HepG2 (cell line): ENCODE data around the gene WNT3A. TPM values are rescaled to one million over a fixed set of nuclear protein-coding genes. Genes with fewer than 3 reads are reported as not detected.

ENCODE experiments used
- ATAC-seq: fragments of 200-7000 bp; cut with Tn5 transposase; 3 replicates; pipeline ENCODE4 v1.9.1; 2020; ENCODE audit warnings: mild to moderate bottlenecking, moderate library complexity
- BruUV-seq: library from RNA; stranded (reverse); fragments of 400-500 nt; replicated peaks from 2 replicates; lab custom pipeline; 2021; lab: Mats Ljungman, UMichigan
- CTCF ChIA-PET: fragments of 300-600 bp; formaldehyde crosslinking; extraction: SDS; loops from one replicate; lab custom pipeline; 2021; ENCODE audit warnings: low total read pairs, inconsistent platforms, low intra/inter-chr PET ratio; lab: Yijun Ruan, JAX
- POLR2A ChIA-PET: fragments of 350-600 bp; sonication (Branson Sonifier 250); formaldehyde crosslinking; loops from one replicate; lab custom pipeline; 2020; ENCODE audit warnings: antibody characterized with exemption, inconsistent platforms; lab: Yijun Ruan, JAX
- DNase-seq: peaks from one replicate; pipeline ENCODE4 v3.0.0-alpha.2; 2015; ENCODE audit warnings: low spot score
- FAIRE-seq: peaks from 3 replicates; lab custom pipeline; 2011; peaks lifted over from hg19 to GRCh38; lab: Jason Lieb, UNC
- H2AFZ ChIP-seq: one replicate; pipeline ENCODE4 v1.6.1; 2011; ENCODE audit warnings: low read length, inconsistent platforms
- H3K27ac ChIP-seq: fragments of 300-600 bp; 3 replicates; pipeline ENCODE4 v1.8.0; 2011; ENCODE audit warnings: mixed run types, mild to moderate bottlenecking, mixed read lengths, low read length, inconsistent platforms; ENCODE audit not compliant: insufficient read depth; ENCODE audit errors: extremely low read length
- H3K27me3 ChIP-seq, 2 experiments: fragments of 200-600 bp in 1 of 2; 2 replicates in 1 of 2; 3 replicates in 1 of 2; pipeline versions ENCODE4 v1.6.0 to v1.8.0; 2011; ENCODE audit warnings: low read length in 2 of 2, mild to moderate bottlenecking in 2 of 2, moderate library complexity in 2 of 2, inconsistent platforms in 1 of 2; ENCODE audit not compliant: insufficient read depth in 2 of 2, control insufficient read depth in 1 of 2
- H3K36me3 ChIP-seq, 2 experiments: fragments of 200-600 bp in 1 of 2; replicated peaks in 1 of 2; 2 replicates in 1 of 2; 3 replicates in 1 of 2; pipeline versions ENCODE4 v1.5.1 to v1.8.0; 2011; ENCODE audit warnings: low read length in 2 of 2, inconsistent platforms in 1 of 2; ENCODE audit not compliant: insufficient read depth in 2 of 2, control insufficient read depth in 1 of 2
- H3K4me1 ChIP-seq: 2 replicates; pipeline ENCODE4 v1.5.1; 2012; ENCODE audit warnings: low read length, inconsistent platforms; ENCODE audit not compliant: insufficient read depth
- H3K4me2 ChIP-seq: 2 replicates; pipeline ENCODE4 v1.6.0; 2011; ENCODE audit warnings: low read depth, low read length, inconsistent platforms
- H3K4me3 ChIP-seq, 3 experiments: fragments of 200-600 bp in 1 of 3; sonication (generic), shearing (Covaris generic) in 1 of 3; replicated peaks in 1 of 3; 2 replicates each; pipeline ENCODE4 v1.5.1; 2011 to 2016; ENCODE audit warnings: low read length in 3 of 3, inconsistent platforms in 2 of 3, low read depth in 2 of 3, mild to moderate bottlenecking in 2 of 3, control low read depth in 1 of 3, mixed read lengths in 1 of 3; ENCODE audit not compliant: insufficient read depth in 1 of 3
- H3K79me2 ChIP-seq: one replicate; pipeline ENCODE4 v1.6.1; 2011; ENCODE audit warnings: low read length, inconsistent platforms; ENCODE audit not compliant: insufficient read depth
- H3K9ac ChIP-seq: 2 replicates; pipeline ENCODE4 v1.6.0; 2011; ENCODE audit warnings: mild to moderate bottlenecking, low read depth, low read length, inconsistent platforms; ENCODE audit not compliant: insufficient read depth
- H3K9me3 ChIP-seq: 2 replicates; pipeline ENCODE4 v1.5.1; 2012; ENCODE audit warnings: mild to moderate bottlenecking, low read length
- H4K20me1 ChIP-seq: 2 replicates; pipeline ENCODE4 v1.6.0; 2011; ENCODE audit warnings: inconsistent platforms, mild to moderate bottlenecking, low read length, moderate library complexity; ENCODE audit not compliant: insufficient read depth
- CENPT ChIP-seq: sonication (generic); formaldehyde crosslinking; IDR thresholded peaks from 2 replicates; pipeline ENCODE4 v1.8.0; 2022; ENCODE audit warnings: low read depth, mild to moderate bottlenecking, moderate library complexity, missing genetic modification reagents
- FOXA1 ChIP-seq, 2 experiments: fragments of 450-650 bp in 1 of 2; sonication (generic) in 1 of 2; formaldehyde crosslinking in 1 of 2; IDR thresholded peaks; 2 replicates each; pipeline versions ENCODE4 v1.4.0 to v1.6.1; 2016 to 2020; ENCODE audit warnings: missing genetic modification reagents in 1 of 2
- KDM2A ChIP-seq: sonication (generic); formaldehyde crosslinking; IDR thresholded peaks from 2 replicates; pipeline ENCODE4 v1.4.0; 2020; ENCODE audit warnings: low read depth, missing genetic modification reagents, borderline replicate concordance
- MXD3 ChIP-seq: IDR thresholded peaks from 2 replicates; pipeline ENCODE4 v1.6.1; 2016; ENCODE audit warnings: mild to moderate bottlenecking, missing biosample characterization, missing genetic modification reagents
- NFKB2 ChIP-seq: sonication (generic); formaldehyde crosslinking; IDR thresholded peaks from 2 replicates; pipeline ENCODE4 v1.4.0; 2020; ENCODE audit warnings: missing genetic modification reagents, borderline replicate concordance
- SRSF4 ChIP-seq: fragments of 200-400 bp; formaldehyde crosslinking; IDR thresholded peaks from one replicate; pipeline ENCODE4 v1.6.1; 2018; ENCODE audit warnings: mild to moderate bottlenecking, low read depth, low read length, moderate library complexity; ENCODE audit not compliant: poor library complexity, severe bottlenecking
- ZNF232 ChIP-seq: sonication (generic); formaldehyde crosslinking; IDR thresholded peaks from 2 replicates; pipeline ENCODE4 v1.4.0; 2020; ENCODE audit warnings: missing genetic modification reagents, borderline replicate concordance
- ZNF331 ChIP-seq: sonication (generic); formaldehyde crosslinking; IDR thresholded peaks from 2 replicates; pipeline ENCODE4 v1.4.0; 2020; ENCODE audit warnings: missing genetic modification reagents
- ZNF737 ChIP-seq: sonication (generic); formaldehyde crosslinking; IDR thresholded peaks from 2 replicates; pipeline ENCODE4 v1.5.0; 2020; ENCODE audit warnings: missing genetic modification reagents, mild to moderate bottlenecking, borderline replicate concordance
- WGBS: methylation state at CpG from one replicate; pipeline ENCODE4 v1.1.6; 2017; ENCODE audit warnings: low lambda C conversion rate; 5-methylcytosine and 5-hydroxymethylcytosine counted together
- in situ Hi-C: cut with HindIII; loops from 2 replicates; pipeline ENCODE4 v1.10.0; 2017; ENCODE audit warnings: low pct_unique_long_range_greater_than_20kb; ENCODE audit not compliant: extremely low pct_ligation_motif_present
- intact Hi-C: fragments of 100-400 bp; cut with micrococcal nuclease; formaldehyde crosslinking; loops from one replicate; pipeline ENCODE4 v1.10.0; 2022; ENCODE audit not compliant: unreplicated experiment
- polyA plus RNA-seq, 8 experiments: library from polyadenylated mRNA; depleted of rRNA in 3 of 8; stranded (reverse) in 7 of 8; unstranded in 1 of 8; fragments of >200 nt; fragmentation: Illumina TruSeq in 4 of 8; extraction: Trizol in 4 of 8; gene quantifications; 2 replicates each; pipeline versions ENCODE4 v1.2.1 to v1.2.3, GENCODE V29; 2011 to 2016; ENCODE audit warnings: low read depth in 4 of 8, missing spikeins in 1 of 8, mixed read lengths in 1 of 8; ENCODE audit not compliant: insufficient read depth in 1 of 8
- total RNA-seq, 5 experiments: library from RNA; depleted of rRNA; stranded (reverse); fragments of >200 nt; fragmentation: Illumina TruSeq; extraction: Trizol; gene quantifications; 2 replicates each; pipeline ENCODE4 v1.2.3, GENCODE V29; 2016; ENCODE audit warnings: low read depth in 1 of 5
- TF ChIP-seq, protein P1 (sequence below): sonication (generic); formaldehyde crosslinking; IDR thresholded peaks from 2 replicates; pipeline ENCODE4 v1.4.0; 2020; ENCODE audit warnings: missing genetic modification reagents
- TF ChIP-seq, protein P2 (sequence below): sonication (generic); formaldehyde crosslinking; IDR thresholded peaks from 2 replicates; pipeline ENCODE4 v1.5.0; 2020; ENCODE audit warnings: missing genetic modification reagents

WNT3A gene
- total and polyA plus RNA-seq, 2 of the 13 experiments (the other 11 are each of a cell fraction or from before 2014, with no cell fraction given), result not detected

- ChIA-PET POLR2A (no interaction called here), CTCF (no interaction called here)
- in situ Hi-C loops, result no loop called here
- intact Hi-C loops, result no loop called here
- TF ChIP-seq ZNF232 (CRISPR knock-in tag), result no peak
- TF ChIP-seq CENPT (CRISPR knock-in tag), result no peak
- TF ChIP-seq KDM2A, result no peak
- TF ChIP-seq, all 625 proteins: peak for 0
- H3K4me3 ChIP-seq, result no peak overlapping the region
- H3K79me2 ChIP-seq, result no peaks in the 10 kb centered on the region
- no TSS peak for BruUV-seq
- ATAC-seq, result no peak
- no peaks in the 10 kb centered on the region for H3K4me1 ChIP-seq
- no peak overlapping the region for H3K9ac ChIP-seq
- no peak for DNase-seq
- H3K4me2 ChIP-seq, result no peak overlapping the region
- no peak for FAIRE-seq
- H2AFZ ChIP-seq, result no peak overlapping the region
- no peaks in the 10 kb centered on the region for H4K20me1 ChIP-seq
- H3K27ac ChIP-seq, result no peak overlapping the region
- peaks cover 10 to 70% of the 10 kb centered on the region in 2 experiments for H3K27me3 ChIP-seq
- no peaks in the 10 kb centered on the region for H3K36me3 ChIP-seq
- H3K9me3 ChIP-seq, result no peaks in the 10 kb centered on the region
- WGBS, result 36% methylated on average over 13 of the region's 21 CpGs
Observed at GRCh38 chr1:228013935-228014930, 7.4 kb downstream of the WNT3A start.

DNA sequence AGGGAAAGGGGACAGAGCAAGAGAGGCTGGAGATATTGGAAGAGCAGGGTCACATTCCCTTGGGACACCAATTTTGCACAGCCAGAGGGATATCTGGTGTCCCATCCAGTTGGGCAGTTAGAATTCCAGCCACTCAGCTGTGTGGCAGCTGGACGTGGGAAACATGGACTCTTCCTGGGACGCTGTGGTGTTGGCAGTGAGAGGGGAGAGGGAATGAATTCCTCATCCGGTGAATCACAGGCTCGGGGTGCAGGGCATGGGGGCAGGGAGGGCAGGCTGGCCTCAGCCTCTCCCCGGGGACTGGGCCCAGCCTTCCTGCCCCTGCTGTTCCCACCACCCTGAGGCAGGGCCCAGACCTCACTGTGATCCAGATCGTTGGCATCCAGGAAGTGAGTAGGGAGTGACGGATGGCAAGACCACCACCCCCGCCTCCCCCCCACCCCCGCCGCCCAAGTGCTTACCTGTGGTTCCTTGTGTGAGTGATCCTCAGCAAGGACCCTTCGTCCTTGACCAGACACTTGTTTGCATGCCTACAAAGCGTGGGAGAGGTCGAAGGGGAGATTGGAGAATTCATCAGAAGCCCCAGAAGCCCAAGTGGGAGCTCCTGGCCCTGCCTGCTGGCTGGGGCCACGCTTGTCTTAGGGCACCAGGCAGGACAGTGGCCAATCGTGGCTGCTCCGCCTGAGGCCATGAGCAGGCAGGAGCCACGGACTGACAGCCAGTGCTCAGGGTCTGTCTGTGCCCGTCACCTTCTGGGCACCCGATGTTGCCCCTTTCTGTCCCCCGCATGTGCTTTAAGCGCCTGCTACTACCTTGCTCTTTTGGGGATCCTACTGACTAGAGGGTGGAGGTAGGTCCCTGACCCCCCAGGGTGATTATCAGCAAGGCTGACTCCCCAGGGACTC, 8.7 kb downstream of the WNT3A start:
- H2AFZ ChIP-seq, result no peak overlapping the region
- FAIRE-seq, result no peak
- DNase-seq, result no peak
- TF ChIP-seq, protein P1, sequence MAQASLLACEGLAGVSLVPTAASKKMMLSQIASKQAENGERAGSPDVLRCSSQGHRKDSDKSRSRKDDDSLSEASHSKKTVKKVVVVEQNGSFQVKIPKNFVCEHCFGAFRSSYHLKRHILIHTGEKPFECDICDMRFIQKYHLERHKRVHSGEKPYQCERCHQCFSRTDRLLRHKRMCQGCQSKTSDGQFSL (CRISPR knock-in tag), result no peak
- no peak for TF ChIP-seq SRSF4
- TF ChIP-seq FOXA1 (IDR thresholded peaks at IDR 0.05), result no peak
- no peak for TF ChIP-seq FOXA1 (CRISPR knock-in tag; IDR thresholded peaks at IDR 0.05)
- TF ChIP-seq ZNF331 (CRISPR knock-in tag), result no peak
- no peak for TF ChIP-seq MXD3
- no peak for TF ChIP-seq ZNF737 (CRISPR knock-in tag)
- TF ChIP-seq, protein P2, sequence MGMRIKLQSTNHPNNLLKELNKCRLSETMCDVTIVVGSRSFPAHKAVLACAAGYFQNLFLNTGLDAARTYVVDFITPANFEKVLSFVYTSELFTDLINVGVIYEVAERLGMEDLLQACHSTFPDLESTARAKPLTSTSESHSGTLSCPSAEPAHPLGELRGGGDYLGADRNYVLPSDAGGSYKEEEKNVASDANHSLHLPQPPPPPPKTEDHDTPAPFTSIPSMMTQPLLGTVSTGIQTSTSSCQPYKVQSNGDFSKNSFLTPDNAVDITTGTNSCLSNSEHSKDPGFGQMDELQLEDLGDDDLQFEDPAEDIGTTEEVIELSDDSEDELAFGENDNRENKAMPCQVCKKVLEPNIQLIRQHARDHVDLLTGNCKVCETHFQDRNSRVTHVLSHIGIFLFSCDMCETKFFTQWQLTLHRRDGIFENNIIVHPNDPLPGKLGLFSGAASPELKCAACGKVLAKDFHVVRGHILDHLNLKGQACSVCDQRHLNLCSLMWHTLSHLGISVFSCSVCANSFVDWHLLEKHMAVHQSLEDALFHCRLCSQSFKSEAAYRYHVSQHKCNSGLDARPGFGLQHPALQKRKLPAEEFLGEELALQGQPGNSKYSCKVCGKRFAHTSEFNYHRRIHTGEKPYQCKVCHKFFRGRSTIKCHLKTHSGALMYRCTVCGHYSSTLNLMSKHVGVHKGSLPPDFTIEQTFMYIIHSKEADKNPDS (CRISPR knock-in tag), result no peak
- TF ChIP-seq NFKB2 (CRISPR knock-in tag), result no peak

More for the DNA sequence above, 8.7 kb downstream of the WNT3A start:
- Histone ChIP-seq H3K27me3 (peaks cover 8 to 63% of the 10 kb centered on the region in 2 experiments), H3K27ac (no peak overlapping the region), H3K4me2 (no peak overlapping the region), H3K79me2 (no peaks in the 10 kb centered on the region), H3K36me3 (no peaks in the 10 kb centered on the region), H4K20me1 (no peaks in the 10 kb centered on the region), H3K4me3 (no peak overlapping the region), H3K4me1 (no peaks in the 10 kb centered on the region), H3K9me3 (no peaks in the 10 kb centered on the region), H3K9ac (no peak overlapping the region)
- in situ Hi-C loops (no loop called here), intact Hi-C loops (no loop called here)
- WGBS, result 33% methylated on average over 8 of the region's 21 CpGs
- no peak for ATAC-seq
- ChIA-PET POLR2A (no interaction called here), CTCF (no interaction called here)
- no TSS peak for BruUV-seq
